Esophagus (tissue), 2 donors: ENCODE measurements around the gene PRMT5. TPM values are rescaled to one million over a fixed set of nuclear protein-coding genes. Genes with fewer than 3 reads are reported as not detected.

Experiments
- H3K27ac ChIP-seq, 2 donors: one replicate each; pipeline ENCODE4 v1.5.1; 2013; ENCODE audit warnings: low read depth in 2 of 2, mild to moderate bottlenecking in 2 of 2, inconsistent platforms in 1 of 2, low read length in 1 of 2, moderate library complexity in 1 of 2
- H3K27me3 ChIP-seq, 2 donors: one replicate each; pipeline ENCODE4 v1.6.1; 2013; ENCODE audit warnings: low read length in 2 of 2, control low read depth in 1 of 2, mild to moderate bottlenecking in 1 of 2; ENCODE audit not compliant: insufficient read depth in 2 of 2, control insufficient read depth in 1 of 2
- H3K36me3 ChIP-seq, 2 donors: one replicate each; pipeline ENCODE4 v1.6.1; 2013; ENCODE audit warnings: low read length in 1 of 2; ENCODE audit not compliant: control insufficient read depth in 2 of 2, insufficient read depth in 2 of 2
- H3K4me1 ChIP-seq, 2 donors: one replicate each; pipeline ENCODE4 v1.6.1; 2013; ENCODE audit warnings: low read length in 1 of 2; ENCODE audit not compliant: control insufficient read depth in 2 of 2, insufficient read depth in 2 of 2
- H3K4me3 ChIP-seq, 2 donors: one replicate each; pipeline ENCODE4 v1.5.1; 2013; ENCODE audit warnings: low read length in 2 of 2, mild to moderate bottlenecking in 2 of 2, low read depth in 1 of 2, moderate library complexity in 1 of 2
- H3K9me3 ChIP-seq, 2 donors: one replicate each; pipeline ENCODE4 v1.6.1; 2013; ENCODE audit warnings: mild to moderate bottlenecking in 2 of 2, low read depth in 1 of 2, low read length in 1 of 2, moderate library complexity in 1 of 2; ENCODE audit not compliant: control insufficient read depth in 2 of 2, insufficient read depth in 1 of 2
- WGBS, 2 donors: extraction: QIAGEN DNeasy Blood & Tissue Kit; methylation state at CpG; one replicate each; pipeline ENCODE4 v1.1.7; 2013; 5-methylcytosine and 5-hydroxymethylcytosine counted together
- polyA plus RNA-seq, 2 donors: library from polyadenylated mRNA; stranded (reverse); fragments of 200-250 nt; gene quantifications; one replicate each; pipeline ENCODE4 v1.2.3, GENCODE V29; 2013
- donor health status: healthy with polysubstance abuse.
- donor health status: Bipolar disorder and iron deficiency.

Gene PRMT5
- polyA plus RNA-seq, 2 donors = 31.4 to 47.1 TPM

GRCh38 chr14:22883173-22883976 is 45.8 kb downstream of the PRMT5 start, which contains the start of gene REM2:
Gene REM2 (plus strand): TSS chr14:22883222. CDS start chr14:22883288, 66 bp downstream.
- peaks cover 6 to 13% of the 10 kb centered on the region in 2 donors for H3K4me1 ChIP-seq
- no peaks in the 10 kb centered on the region for H3K27me3 ChIP-seq
- H3K9me3 ChIP-seq = no peaks in the 10 kb centered on the region
- peaks cover 2 to 9% of the 10 kb centered on the region in 2 donors for H3K36me3 ChIP-seq
- WGBS, 2 donors = 33 to 38% methylated on average over 15 of the region's 15 CpGs
- H3K27ac ChIP-seq = peak within 1 kb of the TSS in 1 of 2 donors; percentile 16
- no peak within 1 kb of the TSS for H3K4me3 ChIP-seq

DNA sequence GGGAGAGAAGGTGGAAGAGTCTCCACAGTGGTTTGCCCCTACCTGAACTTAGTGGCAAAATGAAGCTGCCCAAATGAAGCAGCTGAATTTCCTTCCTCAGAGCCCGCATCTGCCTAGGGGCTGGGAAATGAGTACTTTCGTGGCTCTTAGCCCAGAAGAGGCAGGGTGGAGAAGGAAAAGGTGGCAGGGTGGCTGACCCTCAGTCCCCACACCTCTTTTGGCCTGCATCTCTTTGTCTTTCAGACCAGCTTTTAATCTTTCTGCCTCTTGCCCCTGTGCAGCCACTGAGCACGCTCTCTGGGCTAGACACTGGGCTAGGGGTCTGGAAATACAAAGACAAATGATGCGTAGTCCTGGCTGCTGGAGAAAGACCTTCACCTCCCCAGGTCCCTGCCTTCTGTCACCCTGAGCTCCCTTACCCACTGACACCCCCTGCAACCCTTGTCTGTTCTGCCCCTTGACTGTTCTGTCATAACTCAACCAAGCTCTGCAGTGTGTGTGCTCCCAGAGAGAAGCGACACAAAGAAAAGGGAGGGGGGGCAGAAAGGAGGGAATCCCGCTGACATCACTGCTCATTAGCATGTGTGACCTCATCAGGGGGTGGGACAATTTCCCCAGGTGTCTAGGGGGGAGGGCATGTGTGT is 46.5 kb downstream of the PRMT5 start:
- H3K27ac ChIP-seq = peak overlapping the region in 1 of 2 donors; percentile 16
- no peak overlapping the region for H3K4me3 ChIP-seq
- WGBS, 2 donors = 16 to 27% methylated on average over 6 of the region's 6 CpGs
- H3K36me3 ChIP-seq = peaks cover 5 to 16% of the 10 kb centered on the region in 2 donors
- H3K27me3 ChIP-seq = no peaks in the 10 kb centered on the region
- H3K4me1 ChIP-seq = peaks cover 6 to 13% of the 10 kb centered on the region in 2 donors
- no peaks in the 10 kb centered on the region for H3K9me3 ChIP-seq

DNA sequence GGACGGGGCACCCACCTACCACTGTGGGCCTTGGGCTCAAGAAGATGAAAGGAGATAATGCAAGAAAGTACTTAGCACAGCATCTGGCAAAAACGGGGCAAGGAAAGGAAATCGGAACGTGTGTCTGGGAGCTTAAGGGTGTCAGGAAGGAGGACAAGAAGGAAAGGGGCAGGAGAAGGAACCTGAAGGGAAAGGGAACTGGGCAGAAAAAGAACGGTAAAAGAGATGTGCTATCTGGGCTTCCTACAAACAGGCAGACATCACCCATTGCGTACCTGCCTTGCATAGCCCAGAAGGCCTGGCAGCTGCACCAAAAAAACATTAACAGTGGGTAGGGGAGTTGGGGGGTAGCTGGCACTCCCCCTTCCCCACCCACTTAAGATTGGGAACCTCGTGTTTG is 47.1 kb downstream of the PRMT5 start:
- no peak overlapping the region for H3K27ac ChIP-seq
- WGBS, 2 donors = 30 to 41% methylated on average over 7 of the region's 7 CpGs
- H3K4me3 ChIP-seq = no peak overlapping the region
- H3K27me3 ChIP-seq = no peaks in the 10 kb centered on the region
- no peaks in the 10 kb centered on the region for H3K9me3 ChIP-seq
- H3K36me3 ChIP-seq = peaks cover 5 to 21% of the 10 kb centered on the region in 2 donors
- peaks cover 6 to 13% of the 10 kb centered on the region in 2 donors for H3K4me1 ChIP-seq

DNA sequence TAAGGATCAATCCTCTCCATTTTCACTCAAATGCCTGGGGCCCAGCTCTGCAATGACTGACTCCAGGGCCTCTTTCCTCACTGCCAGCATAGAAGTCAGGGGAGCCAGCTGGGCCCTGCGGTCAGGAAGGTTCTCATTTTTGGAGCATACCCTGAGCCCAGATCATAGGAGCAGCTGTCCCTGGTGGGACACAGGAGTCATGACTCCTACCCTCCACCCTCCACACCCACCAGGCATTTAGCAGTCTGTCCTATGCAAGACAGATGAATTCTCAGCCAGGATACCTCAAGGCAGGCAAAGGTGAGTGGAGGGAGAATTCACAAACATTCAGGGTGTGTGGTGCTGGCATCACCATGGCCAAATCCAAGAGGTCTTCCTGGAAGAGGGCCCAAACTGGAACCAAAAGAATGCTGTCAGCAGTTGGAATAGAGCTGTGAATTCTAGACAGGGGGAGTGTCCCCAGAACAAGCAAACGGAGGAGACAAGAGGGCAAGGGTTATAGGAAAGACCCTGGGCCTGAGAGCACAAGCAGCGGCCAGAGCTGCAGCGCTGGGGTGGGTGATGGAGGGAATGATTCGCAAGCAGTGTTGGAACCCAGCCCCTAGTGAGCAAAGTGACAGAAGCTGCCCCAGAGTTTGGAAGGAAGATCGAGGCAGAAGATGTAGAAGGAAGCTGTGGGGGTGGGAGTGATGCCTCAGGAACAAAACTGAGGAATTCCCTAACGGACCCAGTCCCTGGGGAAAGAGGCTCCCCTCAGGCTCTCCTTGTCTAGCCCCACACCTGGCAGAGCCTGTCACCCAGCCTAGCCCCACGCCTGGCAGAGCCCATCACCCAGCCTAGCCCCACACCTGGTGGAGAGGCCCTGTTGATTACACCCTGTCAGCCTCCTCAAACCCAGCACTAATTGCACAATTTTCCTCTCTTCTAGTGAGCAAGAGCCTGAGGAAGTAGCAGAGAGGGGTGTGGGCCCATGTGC is 50.6 kb downstream of the PRMT5 start:
- peaks cover 8 to 11% of the 10 kb centered on the region in 2 donors for H3K4me1 ChIP-seq
- no peak overlapping the region for H3K4me3 ChIP-seq
- no peaks in the 10 kb centered on the region for H3K9me3 ChIP-seq
- no peak overlapping the region for H3K27ac ChIP-seq
- 78 to 83% methylated on average over 8 of the region's 8 CpGs for WGBS, 2 donors
- H3K36me3 ChIP-seq = peaks cover 22 to 51% of the 10 kb centered on the region in 2 donors
- H3K27me3 ChIP-seq = no peaks in the 10 kb centered on the region

- peaks cover 3 to 5% of the 10 kb centered on the region in 2 donors for H3K4me1 ChIP-seq
- peaks cover 22 to 51% of the 10 kb centered on the region in 2 donors for H3K36me3 ChIP-seq
- WGBS, 2 donors = 86 to 93% methylated on average over 22 of the region's 22 CpGs
- H3K9me3 ChIP-seq = no peaks in the 10 kb centered on the region
- H3K27ac ChIP-seq = no peak overlapping the region
- H3K27me3 ChIP-seq = no peaks in the 10 kb centered on the region
- no peak overlapping the region for H3K4me3 ChIP-seq
Measured at GRCh38 chr14:22877000-22877501, 52.1 kb downstream of the PRMT5 start.

DNA sequence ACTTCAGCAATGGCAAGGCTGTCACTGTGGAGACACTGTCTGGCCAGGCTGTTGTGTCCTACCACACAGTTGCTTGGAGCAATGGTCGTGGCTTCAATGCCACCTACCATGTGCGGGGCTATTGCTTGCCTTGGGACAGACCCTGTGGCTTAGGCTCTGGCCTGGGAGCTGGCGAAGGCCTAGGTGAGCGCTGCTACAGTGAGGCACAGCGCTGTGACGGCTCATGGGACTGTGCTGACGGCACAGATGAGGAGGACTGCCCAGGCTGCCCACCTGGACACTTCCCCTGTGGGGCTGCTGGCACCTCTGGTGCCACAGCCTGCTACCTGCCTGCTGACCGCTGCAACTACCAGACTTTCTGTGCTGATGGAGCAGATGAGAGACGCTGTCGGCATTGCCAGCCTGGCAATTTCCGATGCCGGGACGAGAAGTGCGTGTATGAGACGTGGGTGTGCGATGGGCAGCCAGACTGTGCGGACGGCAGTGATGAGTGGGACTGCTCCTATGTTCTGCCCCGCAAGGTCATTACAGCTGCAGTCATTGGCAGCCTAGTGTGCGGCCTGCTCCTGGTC is 53.3 kb downstream of the PRMT5 start:
- H3K4me1 ChIP-seq = peaks cover 3 to 5% of the 10 kb centered on the region in 2 donors
- 94 to 96% methylated on average over 20 of the region's 20 CpGs for WGBS, 2 donors
- no peaks in the 10 kb centered on the region for H3K27me3 ChIP-seq
- H3K9me3 ChIP-seq = no peaks in the 10 kb centered on the region
- H3K36me3 ChIP-seq = peaks cover 22 to 51% of the 10 kb centered on the region in 2 donors
- H3K4me3 ChIP-seq = no peak overlapping the region
- H3K27ac ChIP-seq = no peak overlapping the region

DNA sequence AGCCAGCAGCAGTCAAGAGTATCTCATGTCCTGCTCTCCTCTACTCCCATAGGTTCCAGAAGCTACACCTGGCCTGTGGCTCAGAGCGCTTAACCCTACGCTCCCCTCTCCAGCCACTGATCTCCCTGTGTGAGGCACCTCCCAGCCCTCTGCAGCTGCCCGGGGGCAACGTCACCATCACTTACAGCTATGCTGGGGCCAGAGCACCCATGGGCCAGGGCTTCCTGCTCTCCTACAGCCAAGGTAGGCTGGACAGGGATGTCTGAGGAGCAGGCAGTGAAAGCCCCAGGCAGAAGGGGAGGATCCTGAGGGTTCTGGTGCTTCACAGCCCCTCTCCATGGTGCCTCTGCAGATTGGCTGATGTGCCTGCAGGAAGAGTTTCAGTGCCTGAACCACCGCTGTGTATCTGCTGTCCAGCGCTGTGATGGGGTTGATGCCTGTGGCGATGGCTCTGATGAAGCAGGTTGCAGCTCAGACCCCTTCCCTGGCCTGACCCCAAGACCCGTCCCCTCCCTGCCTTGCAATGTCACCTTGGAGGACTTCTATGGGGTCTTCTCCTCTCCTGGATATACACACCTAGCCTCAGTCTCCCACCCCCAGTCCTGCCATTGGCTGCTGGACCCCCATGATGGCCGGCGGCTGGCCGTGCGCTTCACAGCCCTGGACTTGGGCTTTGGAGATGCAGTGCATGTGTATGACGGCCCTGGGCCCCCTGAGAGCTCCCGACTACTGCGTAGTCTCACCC is 54.0 kb downstream of the PRMT5 start:
- no peaks in the 10 kb centered on the region for H3K27me3 ChIP-seq
- H3K36me3 ChIP-seq = peaks cover 22 to 51% of the 10 kb centered on the region in 2 donors
- H3K9me3 ChIP-seq = no peaks in the 10 kb centered on the region
- no peak overlapping the region for H3K27ac ChIP-seq
- H3K4me3 ChIP-seq = no peak overlapping the region
- 95 to 96% methylated on average over 15 of the region's 15 CpGs for WGBS, 2 donors
- H3K4me1 ChIP-seq = peaks cover 3 to 5% of the 10 kb centered on the region in 2 donors

- H3K9me3 ChIP-seq = no peaks in the 10 kb centered on the region
- H3K36me3 ChIP-seq = peaks cover 16 to 38% of the 10 kb centered on the region in 2 donors
- H3K4me1 ChIP-seq = peaks cover 3 to 5% of the 10 kb centered on the region in 2 donors
- H3K27ac ChIP-seq = peak overlapping the region; percentile 99 to 100
- peak overlapping the region; percentile 96 to 98 for H3K4me3 ChIP-seq
- 36 to 39% methylated on average over 10 of the region's 10 CpGs for WGBS, 2 donors
- no peaks in the 10 kb centered on the region for H3K27me3 ChIP-seq
Measured at GRCh38 chr14:22872833-22873520, 56.2 kb downstream of the PRMT5 start.
